Stimulated activated CD4-positive, alpha-beta T cell treated with anti-CD3 and anti-CD28 coated beads, TNF-alpha, amount 100 ng/mL, for 48 hours (primary cell): ENCODE data around the gene SLX9.

ENCODE experiments used
- DNase-seq, 3 donors: peaks; one replicate each; pipeline ENCODE4 v3.0.0-alpha.2; 2020; ENCODE audit warnings: low read depth in 3 of 3

SLX9 gene

DNA sequence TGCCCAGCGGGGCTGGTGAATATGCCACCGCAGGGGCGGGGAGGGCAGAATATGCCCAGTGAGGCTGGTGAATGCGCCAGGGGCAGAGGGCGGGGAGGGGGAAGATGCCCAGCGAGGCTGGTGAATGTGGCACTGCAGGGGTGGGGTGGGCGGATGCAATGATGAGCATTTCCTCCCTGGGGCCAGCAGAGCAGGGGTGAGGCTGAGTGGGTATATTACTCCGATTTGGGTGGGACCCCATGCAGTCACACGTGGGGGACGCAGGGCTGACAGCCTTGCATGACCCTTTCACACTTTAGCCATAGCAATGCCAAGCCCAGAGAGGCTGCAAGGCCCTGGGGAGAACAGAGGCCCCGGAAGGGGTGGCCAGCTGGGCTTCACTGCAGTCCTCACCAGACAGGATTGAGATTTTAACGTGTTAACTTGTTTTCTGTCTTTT is 9.3 kb upstream of the SLX9 start:
- no peak for DNase-seq

DNA sequence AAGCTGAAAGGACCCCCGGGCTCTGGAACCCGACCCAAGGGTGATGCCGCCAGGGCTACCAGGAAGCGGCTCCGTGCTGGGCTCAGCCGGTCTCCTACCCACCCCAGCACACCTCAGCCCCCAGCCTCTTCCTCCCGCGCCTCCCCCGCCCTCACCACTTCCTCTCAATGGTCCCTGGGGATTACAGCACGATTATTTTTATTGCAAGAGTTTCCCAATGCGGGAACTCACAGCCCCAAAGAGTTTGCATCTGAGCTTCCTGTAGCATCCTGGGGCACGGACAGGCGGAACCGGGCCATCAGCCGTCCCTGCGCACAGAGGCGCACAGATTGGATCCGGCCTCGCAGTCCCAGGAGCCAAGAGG is 8.7 kb upstream of the SLX9 start:
- no peak for DNase-seq

DNA sequence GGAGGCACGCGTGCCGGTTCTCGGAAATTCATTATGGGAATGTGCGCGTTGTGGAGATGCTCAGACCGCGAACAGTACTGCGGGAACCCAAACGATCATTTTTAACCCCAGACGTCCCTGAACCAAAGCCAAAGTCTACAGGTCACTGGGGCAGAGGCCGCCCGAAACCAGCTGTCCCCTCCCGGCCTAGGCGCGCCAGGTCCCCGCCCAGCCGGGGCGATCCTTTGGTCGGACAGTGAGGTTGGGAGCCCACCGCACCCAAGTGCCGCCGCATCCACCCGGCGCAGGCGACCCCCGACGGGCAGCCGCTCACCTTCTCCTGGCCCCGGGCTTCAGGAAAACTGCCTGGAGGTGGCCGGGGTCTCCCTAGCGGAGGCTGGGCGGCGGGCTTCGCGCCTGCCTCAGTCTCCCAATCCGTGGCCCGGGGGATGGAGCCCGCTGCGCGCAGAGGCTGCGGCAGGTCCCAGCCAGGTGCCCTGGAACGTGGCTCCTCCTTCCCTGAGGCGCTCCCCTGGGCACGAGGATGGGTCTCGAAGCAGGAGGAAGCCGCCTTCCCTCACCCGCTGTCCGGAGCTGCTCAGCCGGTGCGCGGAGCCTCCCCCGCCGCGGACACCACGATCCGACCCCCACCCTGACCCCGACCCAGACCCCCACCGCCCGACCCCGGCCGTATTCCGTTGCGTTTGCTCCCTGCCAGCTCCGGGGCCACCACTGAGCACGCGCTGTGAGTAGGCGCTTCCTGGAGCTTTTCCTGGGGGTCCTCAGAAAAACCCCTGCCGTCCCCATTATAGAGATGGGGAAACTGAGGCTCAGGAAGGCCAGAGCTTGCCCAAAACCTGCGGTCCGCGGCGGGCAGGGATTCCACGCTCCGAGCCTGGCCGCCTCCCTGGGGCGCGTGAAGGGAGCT is 8.1 kb upstream of the SLX9 start:
- DNase-seq = no peak

DNA sequence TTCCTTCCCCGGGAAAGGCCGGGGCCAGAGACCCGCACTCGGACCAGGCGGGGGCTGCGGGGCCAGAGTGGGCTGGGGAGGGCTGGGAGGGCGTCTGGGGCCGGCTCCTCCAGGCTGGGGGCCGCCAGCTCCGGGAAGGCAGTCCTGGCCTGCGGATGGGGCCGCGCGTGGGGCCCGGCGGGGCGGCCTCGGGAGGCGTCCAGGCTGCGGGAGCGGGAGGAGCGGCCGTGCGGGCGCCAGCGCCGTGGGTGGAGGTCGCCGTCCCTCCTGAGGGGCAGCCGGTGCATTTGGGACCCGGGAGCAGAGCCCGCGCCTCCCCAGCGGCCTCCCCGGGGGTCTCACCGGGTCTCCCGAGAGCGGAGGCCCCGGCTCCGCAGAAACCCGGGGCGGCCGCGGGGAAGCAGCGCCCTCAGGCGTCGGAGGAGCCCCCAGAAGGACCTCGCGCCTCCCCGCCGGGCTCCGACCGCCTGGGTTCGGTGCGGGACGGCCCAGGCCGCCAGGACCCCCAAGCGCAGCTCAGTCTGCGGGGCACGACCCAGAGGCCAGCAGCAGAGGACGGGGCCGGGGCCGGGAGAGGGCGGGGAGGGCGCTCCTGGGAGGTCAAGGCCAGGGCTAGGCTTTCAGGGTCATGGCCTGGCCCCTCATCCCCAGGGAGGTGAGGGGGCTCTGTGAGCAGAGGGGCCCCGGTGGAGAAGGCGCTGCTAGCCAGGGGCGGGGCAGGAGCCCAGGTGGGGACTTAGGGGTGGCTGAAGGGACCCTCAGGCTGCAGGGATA is 7.2 kb upstream of the SLX9 start:
- DNase-seq = no peak

DNA sequence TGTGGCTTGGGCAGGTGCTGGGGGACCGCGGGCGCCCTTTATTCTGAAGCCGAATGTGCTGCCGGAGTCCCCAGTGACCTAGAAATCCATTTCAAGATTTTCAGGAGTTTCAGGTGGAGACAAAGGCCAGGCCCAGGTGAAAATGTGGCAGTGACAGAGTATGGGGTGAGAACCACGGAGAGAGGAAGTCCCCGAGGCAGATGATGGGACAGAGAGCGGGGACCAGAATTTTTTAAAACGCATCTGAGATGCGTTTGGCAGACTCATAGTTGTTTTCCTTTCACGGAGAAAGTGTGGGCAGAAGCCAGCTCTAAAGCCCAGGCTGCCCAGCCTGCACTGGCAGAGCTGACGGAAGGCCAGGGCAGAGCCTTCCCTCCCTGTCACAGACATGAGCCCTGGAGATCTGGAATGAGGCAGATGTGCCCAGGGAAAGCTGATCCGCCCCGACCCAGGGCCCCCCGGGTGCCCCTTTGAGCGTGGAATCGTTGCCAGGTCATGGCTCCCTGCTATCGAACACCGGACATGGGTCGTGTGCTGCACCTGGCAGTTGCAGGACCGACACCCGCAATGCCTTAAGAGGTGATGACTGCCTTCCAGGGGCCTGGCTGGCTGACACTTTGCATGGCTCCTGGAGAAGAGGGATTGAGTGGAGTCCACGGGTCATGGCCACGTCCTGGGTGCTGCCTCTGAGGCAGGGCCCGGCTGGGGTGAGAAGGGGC is 6.5 kb upstream of the SLX9 start:
- DNase-seq = no peak

DNA sequence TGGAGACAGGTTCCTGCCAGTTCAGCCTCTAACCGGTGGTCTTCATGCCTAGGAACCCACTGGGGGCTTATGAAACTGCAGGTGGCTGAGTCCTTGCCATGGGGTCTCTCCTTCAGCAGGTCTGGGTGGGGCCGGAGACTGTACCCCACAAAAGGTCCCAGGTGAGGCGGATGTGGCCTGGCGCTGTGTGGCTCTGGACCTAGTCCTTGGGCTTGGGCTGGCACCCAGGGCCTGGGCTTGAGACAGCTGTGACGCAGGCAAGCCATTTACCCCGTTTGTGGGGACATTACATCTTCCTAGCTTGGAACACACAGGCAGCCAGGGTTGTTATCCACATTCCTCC is 5.9 kb upstream of the SLX9 start:
- DNase-seq = no peak

DNA sequence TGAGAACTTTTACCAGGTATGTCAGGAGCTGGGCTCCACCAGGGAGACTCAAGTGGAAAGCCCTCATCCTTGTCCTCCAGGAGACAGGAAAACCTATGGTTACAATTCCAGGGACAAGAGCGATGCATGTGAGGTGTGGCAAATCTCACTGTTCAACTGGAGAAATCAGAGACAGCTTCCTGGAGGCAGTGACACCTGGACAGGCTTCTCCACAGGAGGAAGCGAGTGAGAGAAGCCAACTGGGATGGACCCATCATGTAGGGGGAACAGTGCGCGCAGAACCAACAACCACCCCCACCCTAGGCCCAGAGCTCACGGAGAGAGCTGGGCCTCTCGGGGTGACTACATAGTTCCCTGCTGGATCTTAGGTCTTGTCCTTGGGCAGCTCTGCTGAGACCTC is 5.6 kb upstream of the SLX9 start:
- no peak for DNase-seq

DNA sequence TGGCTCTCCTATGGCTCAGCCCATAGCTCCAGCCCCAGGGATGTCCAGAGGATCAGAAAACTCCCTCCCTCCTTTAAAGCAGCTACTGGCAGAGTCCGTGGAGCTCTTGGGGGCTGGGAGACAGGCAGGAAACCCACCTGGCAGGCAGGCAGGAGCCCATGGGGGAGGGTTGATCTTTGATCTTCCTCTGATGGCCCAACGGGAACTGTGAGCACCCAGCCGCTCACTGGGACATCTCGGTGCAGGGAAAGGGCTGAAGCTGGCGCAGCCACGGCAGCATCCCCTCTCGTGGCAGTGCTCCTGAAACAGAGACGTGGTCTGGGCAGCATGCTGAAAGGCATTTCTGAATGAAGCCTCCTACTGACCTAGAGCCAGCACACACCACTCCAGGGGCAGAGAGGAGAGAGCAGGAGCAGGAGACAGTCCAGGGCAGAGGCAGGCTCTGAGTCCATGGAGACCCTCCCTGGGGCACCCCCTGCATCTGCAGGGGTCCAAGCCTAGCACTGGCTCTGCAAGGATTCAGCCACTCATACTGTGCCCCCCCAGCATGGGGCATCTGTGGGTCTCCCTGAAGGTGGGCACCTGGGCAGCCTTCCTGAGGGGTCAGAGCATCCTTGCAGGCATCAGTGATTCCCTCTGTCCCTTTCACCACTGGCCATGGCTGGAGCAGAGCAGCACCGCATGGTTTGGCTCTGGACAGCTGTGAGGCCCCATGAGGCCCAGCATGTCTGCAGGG is 4.9 kb upstream of the SLX9 start:
- DNase-seq = no peak

DNA sequence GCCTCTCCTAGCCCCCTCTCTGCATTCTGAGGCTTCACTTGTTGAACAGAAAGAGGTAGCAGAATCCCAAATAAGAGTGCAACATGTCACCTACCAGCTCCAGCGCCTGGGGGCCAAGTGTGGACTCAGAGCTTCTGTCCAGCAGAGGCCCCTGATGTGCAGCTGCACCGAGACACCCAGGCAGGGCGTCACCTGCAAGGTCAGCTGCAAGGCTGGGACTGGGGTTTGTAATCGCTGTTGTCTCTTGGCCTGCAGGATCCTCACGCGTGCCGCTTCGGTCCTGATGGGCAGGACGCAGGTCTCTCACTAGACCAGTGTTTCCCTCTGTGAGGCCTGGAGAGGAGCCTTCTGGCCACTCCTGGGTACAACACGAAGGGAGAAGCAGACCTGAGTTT is 4.3 kb upstream of the SLX9 start:
- DNase-seq = no peak

DNA sequence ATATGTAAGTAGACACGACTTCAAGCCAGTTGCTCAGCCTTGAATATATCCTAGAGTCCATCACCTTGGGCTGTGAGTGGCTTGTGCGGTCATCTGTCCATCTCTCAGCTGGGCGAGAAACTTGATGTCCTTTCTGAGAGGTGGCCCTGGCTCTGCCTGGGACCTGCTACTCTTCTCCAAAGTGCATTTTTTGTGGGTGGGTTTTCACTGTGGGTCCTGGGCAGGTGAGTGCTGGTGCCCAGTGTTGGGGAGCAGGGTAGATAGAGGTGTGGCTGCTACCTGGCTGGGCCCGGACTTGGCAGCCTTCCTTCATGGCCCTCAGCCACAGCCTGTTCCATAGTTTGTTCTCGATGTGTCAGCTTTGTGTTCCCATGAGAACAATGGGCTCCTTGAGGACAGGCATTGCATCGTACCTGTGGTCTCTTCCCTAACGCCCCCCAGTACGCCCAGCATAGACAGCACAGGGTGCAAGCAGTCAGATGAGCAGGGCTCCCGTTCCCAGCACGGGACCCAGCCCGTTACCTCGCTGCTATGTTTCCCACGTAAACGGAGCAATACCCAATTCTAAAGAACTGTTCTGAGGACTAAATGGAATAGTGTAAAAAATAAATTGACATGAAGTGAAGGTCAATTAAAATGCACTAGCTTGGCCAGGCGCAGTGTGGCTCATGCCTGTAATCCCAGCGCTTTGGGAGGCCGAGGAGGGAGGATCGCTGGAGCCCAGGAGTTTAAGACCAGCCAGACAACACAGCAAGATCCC is 877 bp upstream of the SLX9 start:
- no peak for DNase-seq

DNA sequence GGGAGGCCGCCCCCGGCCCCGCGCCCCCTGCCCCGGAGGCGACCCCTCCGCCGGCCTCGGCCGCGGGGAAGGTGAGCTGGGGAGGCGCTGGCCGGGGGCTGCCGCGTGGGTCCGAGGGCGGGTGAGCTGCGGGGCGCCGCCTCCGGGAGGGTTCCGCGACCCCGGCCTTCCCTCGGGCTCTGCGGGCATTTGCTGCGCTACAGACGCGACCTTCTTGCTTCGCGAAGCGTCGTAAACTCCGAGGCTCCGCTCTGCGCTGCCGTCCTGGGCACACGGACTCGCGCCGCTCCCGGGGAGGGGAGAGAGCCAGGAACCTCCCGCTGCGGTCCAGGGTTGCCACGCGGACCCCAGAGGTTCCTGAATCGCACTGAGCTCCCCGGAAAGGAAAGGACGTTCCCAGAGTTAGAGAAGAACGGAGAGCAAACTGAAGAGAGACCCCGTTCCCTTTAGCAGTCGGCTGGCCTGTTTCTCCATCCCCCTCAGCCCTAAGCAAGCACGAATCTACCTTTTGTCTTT is 345 bp downstream of the SLX9 start:
- no peak for DNase-seq

DNA sequence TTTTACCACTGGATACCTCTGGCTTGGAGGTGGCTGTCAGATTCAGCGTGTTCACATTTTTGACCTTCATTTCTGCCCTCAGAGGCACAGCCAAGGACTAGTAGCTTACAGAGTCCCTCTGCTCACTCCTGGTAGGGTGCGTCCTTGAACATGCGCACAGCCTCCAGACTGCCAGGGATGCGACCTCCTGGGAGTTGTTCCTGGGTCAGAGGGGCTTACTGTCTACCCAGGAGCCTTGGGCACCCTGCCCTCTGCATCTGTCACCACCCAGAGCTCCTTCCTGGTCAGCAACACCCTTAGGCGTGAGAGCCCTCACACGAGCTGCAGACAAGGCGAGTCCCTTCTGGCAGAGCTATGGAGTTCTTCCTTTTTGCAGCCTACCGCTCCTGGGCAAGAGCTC is 1.7 kb downstream of the SLX9 start:
- DNase-seq = no peak

DNA sequence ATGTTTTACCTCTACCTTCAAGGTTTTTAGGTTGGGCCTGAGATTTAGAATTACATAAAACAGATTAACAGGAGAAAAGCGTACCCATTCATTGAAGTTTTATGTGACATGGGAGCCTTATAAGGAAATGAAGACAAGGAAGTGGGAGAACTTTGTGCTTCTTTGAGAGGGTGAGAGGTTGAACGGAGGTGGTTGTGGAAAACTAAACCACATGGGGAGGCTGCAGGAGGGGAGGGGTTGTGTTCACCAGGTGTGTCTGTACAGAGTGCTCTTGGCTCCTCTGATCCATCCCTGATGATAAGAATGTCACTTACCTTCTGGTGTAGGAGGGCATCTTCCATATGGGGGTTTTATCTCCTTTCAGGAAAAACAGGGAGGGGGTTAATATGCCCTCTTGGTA is 2.7 kb downstream of the SLX9 start:
- no peak for DNase-seq

DNA sequence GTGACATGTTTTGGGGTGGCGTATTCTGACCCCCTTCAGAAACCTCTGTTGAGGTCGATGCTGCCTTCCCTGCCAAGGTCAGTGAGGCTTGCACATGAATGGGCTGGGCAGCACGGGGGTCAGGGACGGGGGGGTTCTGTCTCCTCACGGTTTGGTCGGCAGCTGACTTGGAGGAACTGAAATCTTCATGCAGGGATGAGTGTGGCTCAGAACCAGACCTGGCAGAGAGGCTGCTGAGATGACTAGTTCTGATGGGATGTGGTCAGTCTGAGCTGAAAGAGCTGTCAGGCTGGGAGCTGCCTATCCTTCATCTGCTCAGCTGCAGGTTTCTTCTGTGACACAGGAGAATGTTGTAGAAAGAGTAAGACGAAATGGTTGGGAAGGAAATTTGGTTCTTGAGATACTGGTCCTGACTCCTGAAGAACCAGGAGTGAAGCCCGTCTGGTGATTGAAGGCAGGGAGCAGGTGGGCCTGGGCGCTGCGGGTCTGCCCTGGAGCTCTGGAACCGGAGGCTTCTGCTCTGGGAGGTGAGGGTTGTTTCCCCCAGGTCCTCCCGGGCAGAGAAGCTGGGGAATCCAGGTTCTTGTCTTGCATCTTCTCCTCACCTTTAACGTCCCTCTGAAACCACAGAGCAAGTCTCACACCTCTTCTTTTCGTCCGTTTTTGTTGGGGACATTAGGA is 3.3 kb downstream of the SLX9 start:
- DNase-seq = no peak

DNA sequence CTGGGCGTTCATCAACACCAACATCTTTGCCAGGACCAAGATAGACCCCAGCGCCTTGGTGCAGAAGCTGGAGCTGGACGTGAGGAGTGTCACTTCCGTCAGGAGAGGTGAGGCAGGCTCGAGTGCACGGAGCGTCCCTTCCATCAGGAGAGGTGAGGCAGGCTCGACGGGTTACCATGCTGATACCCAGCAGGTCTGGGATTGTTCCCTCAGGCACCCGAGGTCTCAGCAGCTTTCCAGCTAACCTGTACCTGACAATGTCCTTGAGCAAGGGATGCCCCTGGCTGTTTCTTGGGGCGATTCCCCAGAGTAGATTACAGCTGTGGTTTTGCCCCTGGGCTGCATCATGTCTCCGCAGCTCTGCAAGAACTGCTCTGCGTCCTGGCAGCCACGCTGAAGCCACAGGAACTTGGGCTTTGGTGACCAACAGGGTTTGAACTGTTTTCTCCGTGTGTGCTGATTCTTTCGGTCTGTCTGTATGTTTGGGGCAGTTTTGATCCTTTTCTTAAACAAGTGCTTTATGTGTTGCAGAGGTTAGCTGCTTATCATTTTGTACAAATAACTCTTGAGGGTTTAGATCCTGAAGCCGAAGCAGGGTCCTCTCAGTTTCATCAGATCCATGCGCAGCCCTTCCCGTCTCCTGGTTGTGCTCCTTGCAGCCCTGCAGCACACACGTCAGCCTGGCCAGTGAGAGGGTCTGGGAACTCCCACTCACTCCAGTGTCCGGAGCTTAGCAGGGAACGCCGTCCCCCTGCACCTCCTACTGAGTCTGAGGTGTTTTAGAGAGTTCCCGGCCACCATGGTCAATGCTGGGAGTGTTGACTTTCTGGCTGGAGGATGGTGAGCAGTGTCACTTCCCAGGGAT is 4.1 kb downstream of the SLX9 start:
- DNase-seq = no peak

DNA sequence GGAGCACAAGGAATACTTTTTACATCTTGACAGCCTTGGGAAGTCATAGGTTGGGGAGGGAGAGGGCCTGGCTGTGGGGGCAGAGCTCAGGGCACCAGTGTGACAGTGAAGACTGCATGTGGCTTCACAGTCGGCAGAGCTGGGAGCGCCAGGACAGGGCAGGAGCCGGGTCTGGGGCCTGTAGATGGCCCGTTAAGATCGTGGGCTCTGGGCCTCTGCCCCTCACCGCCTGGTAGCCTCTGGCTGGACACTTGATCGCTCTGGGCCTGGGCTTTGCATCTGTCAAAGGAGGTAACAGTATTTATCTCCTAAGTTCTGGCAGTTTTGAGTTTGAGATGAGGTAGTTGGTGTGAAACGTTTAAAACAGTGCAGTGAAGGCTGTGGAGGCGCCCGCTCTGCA is 4.8 kb downstream of the SLX9 start:
- no peak for DNase-seq

DNA sequence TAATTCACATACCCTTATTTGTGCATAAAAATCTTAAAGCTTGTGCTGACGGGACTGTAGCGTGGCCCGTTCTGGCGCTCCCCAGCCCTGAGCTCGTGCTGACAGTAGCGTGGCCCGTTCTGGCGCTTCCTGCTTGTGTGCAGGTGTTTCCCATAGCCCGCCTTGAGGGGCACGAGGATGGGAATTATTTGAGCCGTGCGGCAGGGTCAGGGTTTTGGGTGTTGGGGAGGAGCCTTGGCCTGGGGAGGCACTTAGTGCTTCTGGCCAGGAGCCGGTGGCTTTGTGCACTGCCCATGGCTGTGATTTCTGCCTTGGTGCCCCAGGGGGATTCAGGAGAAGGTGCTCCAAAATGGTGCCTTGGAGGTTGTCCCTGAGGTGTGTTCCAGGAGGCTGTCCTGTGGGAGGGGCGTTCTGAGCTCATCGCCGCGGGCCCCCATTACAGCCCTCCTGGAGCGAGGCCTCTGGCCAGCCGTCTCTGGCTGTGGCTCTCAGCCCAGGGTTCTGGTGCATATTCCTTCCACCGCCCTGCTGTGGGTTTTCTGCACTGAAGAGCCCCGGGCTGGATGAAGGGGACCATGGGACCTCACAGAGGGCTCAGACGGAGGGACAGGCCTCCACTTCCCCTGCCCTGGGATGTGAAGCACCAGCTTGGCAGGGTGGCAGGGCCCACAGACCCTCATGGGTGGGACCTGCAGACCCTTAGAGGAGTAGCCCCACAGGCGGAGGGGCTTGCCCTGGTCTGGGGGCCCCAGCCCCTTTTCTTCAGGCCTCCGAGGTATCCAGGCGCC is 6.6 kb downstream of the SLX9 start:
- DNase-seq = no peak

DNA sequence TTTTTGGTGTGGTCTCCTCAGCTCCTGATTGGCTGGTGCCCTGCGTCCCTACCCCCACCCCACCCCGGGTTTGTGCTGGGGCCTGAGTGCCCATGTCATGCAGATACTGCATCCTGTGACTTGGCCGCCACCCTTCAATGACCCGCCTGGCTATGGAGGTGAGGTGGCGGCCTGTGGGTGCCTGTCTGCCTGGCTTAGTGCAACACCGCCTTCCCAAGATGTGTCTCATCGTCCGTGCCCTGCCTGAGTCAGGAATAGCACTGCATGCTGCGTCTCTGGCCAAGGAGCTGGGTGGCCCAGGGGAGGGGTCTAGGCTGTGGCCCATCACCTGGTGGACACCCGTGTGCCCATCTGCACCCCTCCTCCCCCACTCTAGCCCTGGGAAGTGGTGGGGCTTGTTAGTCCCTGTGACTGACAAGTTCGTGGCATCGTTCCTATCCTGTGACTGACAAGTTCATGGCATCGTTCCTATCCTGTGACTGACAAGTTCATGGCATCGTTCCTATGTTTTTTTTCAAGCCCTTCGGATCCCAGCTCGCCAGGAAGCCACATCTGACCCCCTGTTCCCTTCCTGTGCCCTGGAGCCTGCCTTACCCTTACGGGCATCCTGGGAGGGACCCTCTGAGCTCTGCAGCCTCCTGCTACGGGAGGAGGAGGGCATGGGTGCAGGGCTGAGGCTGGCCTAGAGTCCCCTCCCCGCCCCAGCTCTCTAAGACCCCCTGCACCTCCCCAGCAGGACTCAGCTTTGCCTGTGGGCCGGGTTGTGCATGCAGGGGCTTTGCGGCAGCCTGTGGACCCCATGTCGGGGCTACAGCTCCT is 7.5 kb downstream of the SLX9 start:
- DNase-seq = no peak
